H1 (cell line): ENCODE data around the gene SLC6A8. TPM values are rescaled to one million over a fixed set of nuclear protein-coding genes. Genes with fewer than 3 reads are reported as not detected.

Experiments
- CTCF ChIA-PET: fragments of 300-600 bp; sonication (Branson Sonifier 250); formaldehyde crosslinking; loops from one replicate; lab custom pipeline; 2021; ENCODE audit not compliant: partially characterized antibody; lab: Charles Lee
- POLR2A ChIA-PET: fragments of 300-600 bp; sonication (Branson Sonifier 250); formaldehyde crosslinking; loops from one replicate; lab custom pipeline; 2021; ENCODE audit warnings: inconsistent platforms; ENCODE audit not compliant: partially characterized antibody; lab: Charles Lee
- DNase-seq, 2 experiments: peaks; one replicate each; pipeline versions ENCODE4 v3.0.0 to v3.0.0-alpha.2; 2010 to 2022; ENCODE audit warnings: low spot score in 2 of 2, low read depth in 1 of 2, mixed read lengths in 1 of 2
- FAIRE-seq: peaks from 2 replicates; lab custom pipeline; 2011; peaks lifted over from hg19 to GRCh38; lab: Jason Lieb, UNC
- H2AFZ ChIP-seq: 2 replicates; pipeline ENCODE4 v1.8.1; 2012; ENCODE audit warnings: low read length, inconsistent platforms
- H2AK5ac ChIP-seq: 2 replicates; pipeline ENCODE4 v1.6.1; 2013; ENCODE audit warnings: low read depth, low read length
- H2BK120ac ChIP-seq: replicated peaks from 2 replicates; pipeline ENCODE3; 2013; ENCODE audit warnings: low read depth, low read length, inconsistent platforms
- H2BK12ac ChIP-seq: 2 replicates; pipeline ENCODE4 v1.6.1; 2013; ENCODE audit warnings: low read depth, low read length
- H2BK15ac ChIP-seq: 2 replicates; pipeline ENCODE4 v1.6.1; 2013; ENCODE audit warnings: low read length
- H2BK20ac ChIP-seq: 2 replicates; pipeline ENCODE4 v1.6.1; 2013; ENCODE audit warnings: low read length
- H2BK5ac ChIP-seq: 2 replicates; pipeline ENCODE4 v1.6.1; 2013; ENCODE audit warnings: low read depth, low read length
- H3K14ac ChIP-seq: 2 replicates; pipeline ENCODE4 v1.6.1; 2013; ENCODE audit warnings: inconsistent platforms; ENCODE audit not compliant: insufficient read length
- H3K18ac ChIP-seq: 2 replicates; pipeline ENCODE4 v1.6.1; 2013; ENCODE audit warnings: low read length; ENCODE audit errors: extremely low read depth
- H3K23ac ChIP-seq: 2 replicates; pipeline ENCODE4 v1.6.1; 2013; ENCODE audit warnings: inconsistent platforms; ENCODE audit not compliant: insufficient read length
- H3K23me2 ChIP-seq: 2 replicates; pipeline ENCODE4 v1.6.1; 2013; ENCODE audit warnings: low read depth, low read length
- H3K27ac ChIP-seq: 2 replicates; pipeline ENCODE4 v1.6.1; 2011; ENCODE audit warnings: low read depth, low read length, inconsistent platforms
- H3K27me3 ChIP-seq, 4 experiments: replicated peaks in 1 of 4; 1 replicate in 1 of 4; 2 replicates in 3 of 4; pipeline versions ENCODE4 v1.6.1 to v1.8.1; 2011 to 2013; ENCODE audit warnings: low read length in 3 of 4, mild to moderate bottlenecking in 3 of 4, inconsistent platforms in 2 of 4, mixed read lengths in 2 of 4, moderate library complexity in 1 of 4; ENCODE audit not compliant: control insufficient read depth in 3 of 4, insufficient read depth in 3 of 4; ENCODE audit errors: extremely low read depth in 1 of 4
- H3K36me3 ChIP-seq, 4 experiments: 2 replicates each; pipeline versions ENCODE4 v1.6.1 to v1.8.1; 2011 to 2013; ENCODE audit warnings: mild to moderate bottlenecking in 4 of 4, low read length in 3 of 4, moderate library complexity in 2 of 4, control low read depth in 1 of 4, inconsistent platforms in 1 of 4; ENCODE audit not compliant: insufficient read depth in 4 of 4, control insufficient read depth in 2 of 4
- H3K4ac ChIP-seq: replicated peaks from 2 replicates; pipeline ENCODE3; 2013; ENCODE audit warnings: low read length, low read depth, mixed read lengths, inconsistent platforms; ENCODE audit not compliant: insufficient read length
- H3K4me1 ChIP-seq, 4 experiments: replicated peaks in 1 of 4; 1 replicate in 1 of 4; 2 replicates in 3 of 4; pipeline versions ENCODE4 v1.6.1 to v1.8.1; 2011 to 2013; ENCODE audit warnings: low read length in 3 of 4, inconsistent platforms in 2 of 4, mixed read lengths in 1 of 4; ENCODE audit not compliant: insufficient read depth in 4 of 4, control insufficient read depth in 3 of 4
- H3K4me2 ChIP-seq, 2 experiments: 2 replicates each; pipeline versions ENCODE4 v1.6.1 to v1.8.1; 2011 to 2013; ENCODE audit warnings: low read depth in 2 of 2, low read length in 2 of 2, control low read depth in 1 of 2, inconsistent platforms in 1 of 2, mild to moderate bottlenecking in 1 of 2; ENCODE audit not compliant: insufficient read depth in 1 of 2
- H3K4me3 ChIP-seq, 4 experiments: fragments of 200-600, 300-600 bp in 1 of 4; sonication (generic), shearing (Covaris generic), sonication (Bioruptor Twin) in 1 of 4; 2 replicates each; pipeline versions ENCODE4 v1.5.1 to v1.8.1; 2011 to 2016; ENCODE audit warnings: low read length in 4 of 4, low read depth in 3 of 4, control low read depth in 2 of 4, inconsistent platforms in 2 of 4, mild to moderate bottlenecking in 2 of 4, mixed read lengths in 1 of 4, moderate library complexity in 1 of 4; ENCODE audit not compliant: insufficient read depth in 2 of 4; ENCODE audit errors: extremely low read depth in 1 of 4
- H3K56ac ChIP-seq: replicated peaks from 2 replicates; pipeline ENCODE3; 2013; ENCODE audit warnings: low read depth, mild to moderate bottlenecking, mixed read lengths, low read length, inconsistent platforms; ENCODE audit not compliant: insufficient read length
- H3K79me1 ChIP-seq: 2 replicates; pipeline ENCODE4 v1.6.1; 2013; ENCODE audit warnings: low read depth, low read length, control low read depth
- H3K79me2 ChIP-seq, 2 experiments: 2 replicates each; pipeline versions ENCODE4 v1.6.1 to v1.8.1; 2012 to 2013; ENCODE audit warnings: low read length in 2 of 2, mild to moderate bottlenecking in 2 of 2, inconsistent platforms in 1 of 2; ENCODE audit not compliant: insufficient read depth in 2 of 2, control insufficient read depth in 1 of 2
- H3K9ac ChIP-seq, 4 experiments: replicated peaks in 1 of 4; 1 replicate in 1 of 4; 2 replicates in 3 of 4; pipeline versions ENCODE4 v1.6.1 to v1.8.1; 2011 to 2013; ENCODE audit warnings: low read depth in 3 of 4, low read length in 3 of 4, control low read depth in 2 of 4, mild to moderate bottlenecking in 2 of 4, moderate library complexity in 2 of 4, inconsistent platforms in 1 of 4; ENCODE audit errors: extremely low read depth in 1 of 4
- H3K9me3 ChIP-seq, 2 experiments: 2 replicates each; pipeline versions ENCODE4 v1.6.1 to v1.8.1; 2012 to 2013; ENCODE audit warnings: mild to moderate bottlenecking in 2 of 2, moderate library complexity in 2 of 2, control low read depth in 1 of 2, inconsistent platforms in 1 of 2, low read depth in 1 of 2, low read length in 1 of 2, mixed read lengths in 1 of 2; ENCODE audit not compliant: insufficient read depth in 2 of 2
- H4K20me1 ChIP-seq, 2 experiments: replicated peaks in 1 of 2; 2 replicates each; pipeline versions ENCODE3 to v1.8.1; 2011 to 2013; ENCODE audit warnings: inconsistent platforms in 2 of 2, low read length in 2 of 2, mild to moderate bottlenecking in 1 of 2; ENCODE audit not compliant: insufficient read depth in 2 of 2, control insufficient read depth in 1 of 2
- H4K5ac ChIP-seq: 2 replicates; pipeline ENCODE4 v1.6.1; 2013; ENCODE audit warnings: low read length, low read depth, mixed read lengths, inconsistent platforms; ENCODE audit not compliant: insufficient read length
- H4K8ac ChIP-seq: 2 replicates; pipeline ENCODE4 v1.8.0; 2013; ENCODE audit warnings: mild to moderate bottlenecking, moderate library complexity, low read length, inconsistent platforms; ENCODE audit not compliant: insufficient read depth; ENCODE audit errors: extremely low read depth
- H4K91ac ChIP-seq: replicated peaks from 2 replicates; pipeline ENCODE3; 2013; ENCODE audit warnings: low read length, mixed read lengths, inconsistent platforms; ENCODE audit not compliant: insufficient read length
- CHD2 ChIP-seq: IDR thresholded peaks from 2 replicates; pipeline ENCODE4 v1.6.1; 2012; ENCODE audit warnings: low read length, improper control_type of control experiment
- KDM4A ChIP-seq: IDR thresholded peaks from one replicate; pipeline ENCODE4 v1.7.1; 2012; ENCODE audit warnings: low read depth, mild to moderate bottlenecking, moderate library complexity, low read length, inconsistent platforms; ENCODE audit not compliant: severe bottlenecking
- WGBS, 2 experiments: shearing (Covaris generic) in 1 of 2; methylation state at CpG; one replicate each; pipeline versions ENCODE4 v1.1.6 to v1.1.7; 2013 to 2015; ENCODE audit warnings: low lambda C conversion rate in 2 of 2, mixed read lengths in 2 of 2, inconsistent platforms in 1 of 2, low coverage in 1 of 2, missing lambda C conversion rate in 1 of 2; ENCODE audit not compliant: insufficient replicate concordance in 2 of 2, insufficient coverage in 1 of 2, insufficient read length in 1 of 2; ENCODE audit errors: extremely low coverage in 1 of 2, missing lambda C conversion rate in 1 of 2; 5-methylcytosine and 5-hydroxymethylcytosine counted together
- polyA plus RNA-seq, 7 experiments: library from polyadenylated mRNA; depleted of rRNA in 3 of 7; stranded (reverse) in 5 of 7; unstranded in 2 of 7; fragments of >200 nt in 5 of 7; fragments of 200-250 nt in 2 of 7; gene quantifications; 1 replicate in 5 of 7; 2 replicates in 1 of 7; 4 replicates in 1 of 7; pipeline versions ENCODE4 v1.2.1 to v1.2.3, GENCODE V29; 2011 to 2013; ENCODE audit warnings: missing spikeins in 2 of 7, mixed read lengths in 2 of 7
- total RNA-seq: library from RNA; stranded (reverse); fragmentation: NEBNext Ultra II Directional; extraction: Animal tissue kit (Norgen Biotek cat#: 25700); gene quantifications from 2 replicates; pipeline ENCODE4 v1.2.1, GENCODE V29; 2021

Gene SLC6A8
- total and polyA plus RNA-seq, 2 of the 8 experiments (the other 6 are each of a cell fraction or from before 2014, with no cell fraction given) = 87.7 to 94.7 TPM

GRCh38 chrX:153642051-153642654, 45.6 kb upstream of the SLC6A8 start:
- Histone ChIP-seq H2BK120ac (no peak overlapping the region), H4K91ac (no peak overlapping the region), H3K4me3 (peak overlapping the region in 2 of 4 experiments; percentile 10 to 57; a peak in 4 of 8 replicates), H4K8ac (no peak overlapping the region), H3K23me2 (peaks cover 7% of the 10 kb centered on the region; the same call in 1 of the 2 replicates), H2BK5ac (no peak overlapping the region), H3K56ac (no peak overlapping the region), H3K79me1 (no peaks in the 10 kb centered on the region), H2AK5ac (no peak overlapping the region)
- DNase-seq = peak in 1 of 2 experiments; percentile 53
- TF ChIP-seq KDM4A (peak; percentile 18), CHD2 (no peak)
- TF ChIP-seq, all 59 proteins: peak for 1
- POLR2A ChIA-PET = no interaction called here
- Histone ChIP-seq H4K20me1 (peaks cover 0 to 12% of the 10 kb centered on the region in 2 experiments), H3K18ac (no peak overlapping the region), H2BK12ac (no peak overlapping the region), H3K79me2 (no peaks in the 10 kb centered on the region), H3K23ac (no peak overlapping the region), H3K27ac (no peak overlapping the region), H2BK20ac (no peak overlapping the region), H3K9me3 (no peaks in the 10 kb centered on the region; a peak in 1 of 4 replicates), H2AFZ (no peak overlapping the region), H3K9ac (no peak overlapping the region), H3K4me1 (peaks cover 0 to 18% (median 8%) of the 10 kb centered on the region in 4 experiments; a peak in 5 of 7 replicates), H4K5ac (no peak overlapping the region), H3K27me3 (peaks cover 50 to 64% (median 62%) of the 10 kb centered on the region in 4 experiments), H2BK15ac (no peak overlapping the region), H3K4ac (no peak overlapping the region), H3K14ac (no peak overlapping the region), H3K36me3 (no peaks in the 10 kb centered on the region), H3K4me2 (peak overlapping the region; percentile 74 to 89)
- CTCF ChIA-PET = interaction anchor here (0.6 to 21.6 kb wide), 5 partner anchors 16 to 118 kb away, joined by 3 to 408 read pairs (median 4); partner anchors contain the start of gene DUSP9
- no peak for FAIRE-seq
- WGBS, 2 experiments = 7% methylated on average over 10 of the region's 62 CpGs; no CpG with 5 or more reads in 1 of the 2 experiments
